Sigmoid colon (tissue), 3 donors: ENCODE measurements around the gene GNLY.

Source experiments
- CTCF ChIP-seq, 4 experiments: fragments of 450-650 bp in 3 of 4; fragments of 200-600 bp in 1 of 4; IDR thresholded peaks; one replicate each; pipeline ENCODE4 v1.5.1; 2016 to 2019; ENCODE audit warnings: antibody characterized with exemption in 4 of 4, mild to moderate bottlenecking in 3 of 4, moderate library complexity in 2 of 4
- POLR2A ChIP-seq, 2 donors: fragments of 450-650 bp; IDR thresholded peaks; one replicate each; pipeline ENCODE4 v1.6.1; 2016; ENCODE audit warnings: antibody characterized with exemption in 2 of 2, mild to moderate bottlenecking in 2 of 2, moderate library complexity in 2 of 2

- TF ChIP-seq CTCF (IDR thresholded peaks at IDR 0.05), result no peak
- TF ChIP-seq POLR2A (IDR thresholded peaks at IDR 0.05), result no peak
These were observed 23.8 kb downstream of the GNLY start for GRCh38 chr2:85718009-85718391.
